Uterus (tissue), 2 donors: ENCODE results near the gene INO80.

ENCODE experiments used
- CTCF ChIP-seq, 4 experiments: fragments of 200-600 bp in 2 of 4; fragments of 450-650 bp in 2 of 4; sonication (generic) in 2 of 4; IDR thresholded peaks; one replicate each; pipeline ENCODE4 v1.5.1; 2016 to 2019; ENCODE audit warnings: antibody characterized with exemption in 4 of 4, mild to moderate bottlenecking in 2 of 4, moderate library complexity in 1 of 4
- POLR2A ChIP-seq, 2 donors: fragments of 450-650 bp; IDR thresholded peaks; one replicate each; pipeline ENCODE4 v1.6.1; 2016; ENCODE audit warnings: antibody characterized with exemption in 2 of 2, mild to moderate bottlenecking in 1 of 2, moderate library complexity in 1 of 2

GRCh38 chr15:40964006-40964405, 152.1 kb downstream of the INO80 start:
- TF ChIP-seq CTCF (IDR thresholded peaks at IDR 0.05): no peak
- TF ChIP-seq POLR2A (IDR thresholded peaks at IDR 0.05): no peak
